ENCODE data around the gene GPX1. TPM values are rescaled to one million over a fixed set of nuclear protein-coding genes. Genes with fewer than 3 reads are reported as not detected.
"Not testable (repeated sequence)": the region's sequence is repeated elsewhere in the genome, so short reads cannot be mapped to it uniquely, and the experiment has no call there.

Gene GPX1
- polyA plus RNA-seq, 1 donor from 2014 or later, result 106 TPM

DNA sequence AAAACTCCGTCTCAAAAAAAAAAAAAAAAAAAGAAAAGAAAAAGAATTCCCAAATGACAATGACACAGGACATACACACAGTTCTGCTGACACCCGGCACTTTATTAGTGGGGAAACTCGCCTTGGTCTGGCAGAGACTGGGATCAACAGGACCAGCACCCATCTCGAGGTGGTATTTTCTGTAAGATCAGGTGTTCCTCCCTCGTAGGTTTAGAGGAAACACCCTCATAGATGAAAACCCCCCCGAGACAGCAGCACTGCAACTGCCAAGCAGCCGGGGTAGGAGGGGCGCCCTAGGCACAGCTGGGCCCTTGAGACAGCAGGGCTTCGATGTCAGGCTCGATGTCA, 1.1 kb downstream of the GPX1 start:
- not testable (repeated sequence) for H3K9me3 ChIP-seq (ENCODE audit: low read length); H3K9ac ChIP-seq (ENCODE audit: low read length); H3K27ac ChIP-seq (ENCODE audit: low read length); H3K79me2 ChIP-seq (replicated peaks; ENCODE audit: insufficient read depth, low read length); H3F3A ChIP-seq (ENCODE audit: insufficient read depth, low read length, poor library complexity, severe bottlenecking); H2AFZ ChIP-seq (ENCODE audit: low read depth, low read length); H3K4me2 ChIP-seq (ENCODE audit: low read length); H3K36me3 ChIP-seq (ENCODE audit: insufficient read depth, low read length); H3K27me3 ChIP-seq (ENCODE audit: insufficient read depth, low read depth, low read length); H3K9me2 ChIP-seq (ENCODE audit: insufficient read depth, low read length); H4K20me1 ChIP-seq (ENCODE audit: insufficient read depth)
- H3K4me3 ChIP-seq (ENCODE audit: low read length), result peak overlapping the region; percentile 71

- TF ChIP-seq POLR2AphosphoS5 (IDR thresholded peaks at IDR 0.05) (no peak), MXI1 (conservative IDR thresholded peaks at IDR 0.05; ENCODE audit: poor library complexity, severe bottlenecking) (no peak), EZH2 (IDR thresholded peaks at IDR 0.05; ENCODE audit: borderline replicate concordance, insufficient read depth, low read length, poor library complexity, severe bottlenecking) (no peak), REST (IDR thresholded peaks at IDR 0.05; ENCODE audit: borderline replicate concordance) (no peak)
- Histone ChIP-seq H3K27ac (ENCODE audit: low read length) (no peak overlapping the region), H4K20me1 (ENCODE audit: insufficient read depth) (no peaks in the 10 kb centered on the region), H3K9me2 (ENCODE audit: insufficient read depth, low read length) (no peaks in the 10 kb centered on the region), H3K36me3 (ENCODE audit: insufficient read depth, low read length) (no peaks in the 10 kb centered on the region), H3K27me3 (ENCODE audit: insufficient read depth, low read depth, low read length) (no peaks in the 10 kb centered on the region), H3K4me3 (ENCODE audit: low read length) (no peak overlapping the region), H3K4me2 (ENCODE audit: low read length) (no peak overlapping the region), H3F3A (ENCODE audit: insufficient read depth, low read length, poor library complexity, severe bottlenecking) (no peaks in the 10 kb centered on the region), H3K9ac (ENCODE audit: low read length) (no peak overlapping the region), H3K9me3 (ENCODE audit: low read length) (no peaks in the 10 kb centered on the region), H2AFZ (ENCODE audit: low read depth, low read length) (no peak overlapping the region), H3K79me2 (replicated peaks; ENCODE audit: insufficient read depth, low read length) (peaks cover 6% of the 10 kb centered on the region)
Observed at GRCh38 chr3:49352890-49353421, 5.2 kb downstream of the GPX1 start.

DNA sequence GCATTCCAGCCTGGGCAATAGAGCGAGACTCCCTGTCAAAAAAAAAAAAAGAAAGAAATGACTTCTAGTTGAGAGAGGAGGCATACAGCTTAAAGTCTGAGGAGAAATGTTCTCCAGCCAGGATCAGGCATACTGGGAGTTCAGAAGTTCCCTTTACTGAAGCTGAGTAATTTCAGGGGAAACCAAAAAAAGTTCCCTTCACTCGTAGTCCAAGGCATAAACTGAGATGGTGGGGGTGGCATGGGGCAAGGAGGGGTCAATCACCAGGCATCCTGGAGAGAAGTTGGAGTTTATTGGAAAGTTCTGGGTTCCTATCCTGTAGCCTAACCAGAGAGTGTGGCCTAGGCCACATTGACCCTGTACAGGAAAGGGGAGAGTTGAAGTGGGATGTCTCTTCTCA, 5.9 kb downstream of the GPX1 start:
- Histone ChIP-seq H2AFZ (ENCODE audit: low read depth, low read length) (no peak overlapping the region), H3K4me2 (ENCODE audit: low read length) (no peak overlapping the region), H3K79me2 (replicated peaks; ENCODE audit: insufficient read depth, low read length) (peaks cover 6% of the 10 kb centered on the region), H3K36me3 (ENCODE audit: insufficient read depth, low read length) (no peaks in the 10 kb centered on the region), H3K4me3 (ENCODE audit: low read length) (no peak overlapping the region), H3K9me3 (ENCODE audit: low read length) (no peaks in the 10 kb centered on the region), H3K27ac (ENCODE audit: low read length) (no peak overlapping the region), H3K9me2 (ENCODE audit: insufficient read depth, low read length) (no peaks in the 10 kb centered on the region), H3F3A (ENCODE audit: insufficient read depth, low read length, poor library complexity, severe bottlenecking) (no peaks in the 10 kb centered on the region), H3K27me3 (ENCODE audit: insufficient read depth, low read depth, low read length) (no peaks in the 10 kb centered on the region), H3K9ac (ENCODE audit: low read length) (no peak overlapping the region), H4K20me1 (ENCODE audit: insufficient read depth) (no peaks in the 10 kb centered on the region)
- no peak for TF ChIP-seq EP300 (conservative IDR thresholded peaks at IDR 0.05; ENCODE audit: poor library complexity, severe bottlenecking)
- no peak for TF ChIP-seq SMC3 (conservative IDR thresholded peaks at IDR 0.05; ENCODE audit: poor library complexity)
- TF ChIP-seq REST (IDR thresholded peaks at IDR 0.05; ENCODE audit: borderline replicate concordance), result no peak
- no peak for TF ChIP-seq TAF1 (IDR thresholded peaks at IDR 0.05; ENCODE audit: low read depth)
- TF ChIP-seq MXI1 (conservative IDR thresholded peaks at IDR 0.05; ENCODE audit: poor library complexity, severe bottlenecking), result no peak
- TF ChIP-seq RAD21 (conservative IDR thresholded peaks at IDR 0.05), result no peak
- TF ChIP-seq, protein P1, sequence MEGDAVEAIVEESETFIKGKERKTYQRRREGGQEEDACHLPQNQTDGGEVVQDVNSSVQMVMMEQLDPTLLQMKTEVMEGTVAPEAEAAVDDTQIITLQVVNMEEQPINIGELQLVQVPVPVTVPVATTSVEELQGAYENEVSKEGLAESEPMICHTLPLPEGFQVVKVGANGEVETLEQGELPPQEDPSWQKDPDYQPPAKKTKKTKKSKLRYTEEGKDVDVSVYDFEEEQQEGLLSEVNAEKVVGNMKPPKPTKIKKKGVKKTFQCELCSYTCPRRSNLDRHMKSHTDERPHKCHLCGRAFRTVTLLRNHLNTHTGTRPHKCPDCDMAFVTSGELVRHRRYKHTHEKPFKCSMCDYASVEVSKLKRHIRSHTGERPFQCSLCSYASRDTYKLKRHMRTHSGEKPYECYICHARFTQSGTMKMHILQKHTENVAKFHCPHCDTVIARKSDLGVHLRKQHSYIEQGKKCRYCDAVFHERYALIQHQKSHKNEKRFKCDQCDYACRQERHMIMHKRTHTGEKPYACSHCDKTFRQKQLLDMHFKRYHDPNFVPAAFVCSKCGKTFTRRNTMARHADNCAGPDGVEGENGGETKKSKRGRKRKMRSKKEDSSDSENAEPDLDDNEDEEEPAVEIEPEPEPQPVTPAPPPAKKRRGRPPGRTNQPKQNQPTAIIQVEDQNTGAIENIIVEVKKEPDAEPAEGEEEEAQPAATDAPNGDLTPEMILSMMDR (IDR thresholded peaks at IDR 0.05; ENCODE audit: poor library complexity, severe bottlenecking), result no peak
- TF ChIP-seq EZH2 (IDR thresholded peaks at IDR 0.05; ENCODE audit: borderline replicate concordance, insufficient read depth, low read length, poor library complexity, severe bottlenecking), result no peak
- no peak for TF ChIP-seq POLR2AphosphoS5 (IDR thresholded peaks at IDR 0.05)
